T47D (cell line): ENCODE data around the gene VASP.

Experiments used
- DNase-seq, 2 experiments: peaks; one replicate each; pipeline versions ENCODE4 v3.0.0 to v3.0.0-alpha.2; 2011 to 2012; ENCODE audit warnings: low read depth in 1 of 2, low spot score in 1 of 2
- JUND ChIP-seq: IDR thresholded peaks from 2 replicates; pipeline ENCODE4 v1.6.1; 2012; ENCODE audit warnings: low read depth
- in situ Hi-C: cut with HindIII; loops from 2 replicates; pipeline ENCODE4 v1.10.0; 2016; ENCODE audit warnings: low sequenced_read_pairs, low pct_unique_long_range_greater_than_20kb

Gene VASP

DNA sequence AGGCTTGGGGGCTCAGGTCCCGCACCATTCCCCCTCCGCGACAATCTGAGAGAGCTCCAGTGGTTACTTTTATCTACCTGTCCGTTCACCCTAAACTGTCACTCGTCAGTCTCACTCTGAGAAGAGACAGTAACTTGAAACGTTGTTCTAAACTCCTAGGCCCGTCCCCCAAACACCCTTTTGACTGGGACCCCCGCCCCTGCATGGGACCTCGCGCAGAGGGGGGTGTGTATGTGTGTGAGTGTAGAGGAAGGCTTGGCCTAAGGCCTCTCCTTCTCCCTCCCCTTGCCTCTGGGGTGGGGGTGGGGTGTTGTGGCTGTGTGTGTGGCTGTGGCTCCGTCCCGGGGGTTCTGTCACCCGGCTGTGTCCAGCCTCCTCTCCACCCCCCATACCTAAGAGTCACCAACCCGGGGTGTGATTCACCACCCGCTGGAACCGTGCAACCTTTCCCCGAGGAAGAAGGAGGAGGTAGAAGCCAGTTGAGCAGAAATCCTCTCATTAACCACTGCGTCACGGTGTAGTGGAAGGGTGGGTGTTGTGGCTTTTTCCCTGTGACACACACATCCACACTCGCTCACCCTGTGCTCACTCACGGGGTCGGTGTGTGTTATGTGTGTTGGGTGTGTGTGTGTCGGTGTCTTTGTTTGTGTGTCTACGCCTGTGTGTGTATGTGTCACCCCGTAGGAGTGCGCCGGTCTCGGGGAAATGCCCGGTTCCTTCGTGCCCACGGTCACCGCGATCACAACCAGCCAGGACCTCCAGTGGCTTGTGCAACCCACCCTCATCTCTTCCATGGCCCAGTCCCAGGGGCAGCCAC, 37.1 kb upstream of the VASP start:
- peak in 1 of 2 experiments; percentile 26 for DNase-seq
- TF ChIP-seq JUND, result no peak
- in situ Hi-C loops, result no loop called here

DNA sequence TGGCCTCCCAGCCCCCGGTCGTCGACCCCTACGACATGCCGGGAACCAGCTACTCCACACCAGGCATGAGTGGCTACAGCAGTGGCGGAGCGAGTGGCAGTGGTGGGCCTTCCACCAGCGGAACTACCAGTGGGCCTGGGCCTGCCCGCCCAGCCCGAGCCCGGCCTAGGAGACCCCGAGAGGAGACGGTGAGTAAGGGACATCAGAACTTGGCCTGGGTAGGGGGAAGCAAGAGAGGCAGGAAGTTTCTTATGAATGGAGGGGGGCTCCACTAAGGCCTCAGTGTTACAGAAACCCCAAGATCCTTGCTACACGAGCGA, 36.6 kb upstream of the VASP start:
- DNase-seq, result no peak
- TF ChIP-seq JUND, result no peak
- in situ Hi-C loops, result no loop called here

DNA sequence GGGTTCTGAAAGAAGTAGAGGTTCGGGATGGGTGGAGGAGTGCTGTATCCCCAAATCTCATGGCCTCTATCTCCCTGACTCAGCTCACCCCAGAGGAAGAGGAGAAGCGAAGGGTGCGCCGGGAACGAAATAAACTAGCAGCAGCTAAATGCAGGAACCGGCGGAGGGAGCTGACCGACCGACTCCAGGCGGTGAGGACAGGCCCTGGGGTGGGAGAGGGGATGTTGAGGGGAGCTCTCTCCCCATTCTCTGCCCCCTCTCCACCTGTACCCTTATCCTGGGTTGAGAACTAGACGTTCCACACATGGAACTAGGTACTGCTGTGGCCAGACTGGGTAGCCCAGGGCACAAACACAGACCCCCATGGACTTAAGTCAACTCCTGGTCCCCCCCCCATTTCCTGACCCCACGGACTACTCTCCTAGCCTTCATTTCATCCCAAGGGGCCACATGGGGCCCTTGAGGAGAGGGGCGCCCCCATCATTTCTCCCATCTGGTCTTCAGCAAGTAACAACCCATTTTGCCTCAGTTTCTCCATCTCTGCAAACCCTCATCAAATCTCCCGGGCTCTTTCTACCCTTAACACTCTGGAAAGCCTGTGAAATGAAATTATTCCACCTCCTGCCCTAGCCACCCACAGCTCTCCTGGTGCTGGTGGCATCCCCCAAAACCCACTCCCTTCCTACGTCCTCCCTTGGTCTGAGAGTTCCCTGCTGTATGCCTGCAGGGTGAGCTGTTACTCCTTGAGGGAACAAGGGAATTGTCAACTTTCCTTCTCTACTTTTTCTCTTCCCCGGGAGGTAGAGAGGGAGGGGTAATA, 36.0 kb upstream of the VASP start:
- DNase-seq, result no peak
- TF ChIP-seq JUND, result no peak
- in situ Hi-C loops, result no loop called here

DNA sequence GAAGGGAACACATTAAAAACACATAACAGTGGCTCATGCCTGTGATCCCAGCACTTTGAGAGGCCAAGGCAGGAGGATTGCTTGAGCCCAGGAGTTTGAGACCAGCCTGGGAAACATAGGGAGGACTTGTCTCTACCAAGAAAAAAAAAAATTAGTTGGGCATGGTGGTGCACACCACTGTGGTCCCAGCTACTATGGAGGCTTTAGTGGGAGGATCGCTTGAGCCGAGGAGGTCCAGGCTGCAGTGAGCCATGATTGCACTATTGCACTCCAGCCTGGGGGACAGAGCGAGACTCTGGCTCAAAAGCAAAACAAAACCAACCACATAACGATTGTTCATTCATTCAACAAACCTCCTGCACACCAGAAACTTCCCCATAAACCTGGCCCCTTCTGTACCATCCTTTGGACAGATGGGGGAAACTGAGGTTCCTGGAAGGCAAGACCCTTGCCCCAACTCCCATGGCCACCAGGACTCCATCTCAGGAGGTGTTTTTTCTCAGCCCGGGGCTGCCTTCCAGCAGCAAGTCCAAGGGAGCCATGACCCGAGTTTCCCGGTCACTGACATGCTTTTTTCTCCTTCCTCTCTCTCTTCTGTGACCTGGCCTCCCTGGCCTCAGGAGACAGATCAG, 35.2 kb upstream of the VASP start:
- in situ Hi-C loops, result no loop called here
- no peak for TF ChIP-seq JUND
- no peak for DNase-seq

DNA sequence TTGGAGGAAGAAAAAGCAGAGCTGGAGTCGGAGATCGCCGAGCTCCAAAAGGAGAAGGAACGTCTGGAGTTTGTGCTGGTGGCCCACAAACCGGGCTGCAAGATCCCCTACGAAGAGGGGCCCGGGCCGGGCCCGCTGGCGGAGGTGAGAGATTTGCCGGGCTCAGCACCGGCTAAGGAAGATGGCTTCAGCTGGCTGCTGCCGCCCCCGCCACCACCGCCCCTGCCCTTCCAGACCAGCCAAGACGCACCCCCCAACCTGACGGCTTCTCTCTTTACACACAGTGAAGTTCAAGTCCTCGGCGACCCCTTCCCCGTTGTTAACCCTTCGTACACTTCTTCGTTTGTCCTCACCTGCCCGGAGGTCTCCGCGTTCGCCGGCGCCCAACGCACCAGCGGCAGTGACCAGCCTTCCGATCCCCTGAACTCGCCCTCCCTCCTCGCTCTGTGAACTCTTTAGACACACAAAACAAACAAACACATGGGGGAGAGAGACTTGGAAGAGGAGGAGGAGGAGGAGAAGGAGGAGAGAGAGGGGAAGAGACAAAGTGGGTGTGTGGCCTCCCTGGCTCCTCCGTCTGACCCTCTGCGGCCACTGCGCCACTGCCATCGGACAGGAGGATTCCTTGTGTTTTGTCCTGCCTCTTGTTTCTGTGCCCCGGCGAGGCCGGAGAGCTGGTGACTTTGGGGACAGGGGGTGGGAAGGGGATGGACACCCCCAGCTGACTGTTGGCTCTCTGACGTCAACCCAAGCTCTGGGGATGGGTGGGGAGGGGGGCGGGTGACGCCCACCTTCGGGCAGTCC, 34.5 kb upstream of the VASP start:
- peak in 1 of 2 experiments; percentile 35 for DNase-seq
- no peak for TF ChIP-seq JUND
- in situ Hi-C loops, result no loop called here

DNA sequence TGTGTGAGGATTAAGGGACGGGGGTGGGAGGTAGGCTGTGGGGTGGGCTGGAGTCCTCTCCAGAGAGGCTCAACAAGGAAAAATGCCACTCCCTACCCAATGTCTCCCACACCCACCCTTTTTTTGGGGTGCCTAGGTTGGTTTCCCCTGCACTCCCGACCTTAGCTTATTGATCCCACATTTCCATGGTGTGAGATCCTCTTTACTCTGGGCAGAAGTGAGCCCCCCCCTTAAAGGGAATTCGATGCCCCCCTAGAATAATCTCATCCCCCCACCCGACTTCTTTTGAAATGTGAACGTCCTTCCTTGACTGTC, 34.0 kb upstream of the VASP start:
- in situ Hi-C loops, result no loop called here
- no peak for DNase-seq
- TF ChIP-seq JUND, result no peak

DNA sequence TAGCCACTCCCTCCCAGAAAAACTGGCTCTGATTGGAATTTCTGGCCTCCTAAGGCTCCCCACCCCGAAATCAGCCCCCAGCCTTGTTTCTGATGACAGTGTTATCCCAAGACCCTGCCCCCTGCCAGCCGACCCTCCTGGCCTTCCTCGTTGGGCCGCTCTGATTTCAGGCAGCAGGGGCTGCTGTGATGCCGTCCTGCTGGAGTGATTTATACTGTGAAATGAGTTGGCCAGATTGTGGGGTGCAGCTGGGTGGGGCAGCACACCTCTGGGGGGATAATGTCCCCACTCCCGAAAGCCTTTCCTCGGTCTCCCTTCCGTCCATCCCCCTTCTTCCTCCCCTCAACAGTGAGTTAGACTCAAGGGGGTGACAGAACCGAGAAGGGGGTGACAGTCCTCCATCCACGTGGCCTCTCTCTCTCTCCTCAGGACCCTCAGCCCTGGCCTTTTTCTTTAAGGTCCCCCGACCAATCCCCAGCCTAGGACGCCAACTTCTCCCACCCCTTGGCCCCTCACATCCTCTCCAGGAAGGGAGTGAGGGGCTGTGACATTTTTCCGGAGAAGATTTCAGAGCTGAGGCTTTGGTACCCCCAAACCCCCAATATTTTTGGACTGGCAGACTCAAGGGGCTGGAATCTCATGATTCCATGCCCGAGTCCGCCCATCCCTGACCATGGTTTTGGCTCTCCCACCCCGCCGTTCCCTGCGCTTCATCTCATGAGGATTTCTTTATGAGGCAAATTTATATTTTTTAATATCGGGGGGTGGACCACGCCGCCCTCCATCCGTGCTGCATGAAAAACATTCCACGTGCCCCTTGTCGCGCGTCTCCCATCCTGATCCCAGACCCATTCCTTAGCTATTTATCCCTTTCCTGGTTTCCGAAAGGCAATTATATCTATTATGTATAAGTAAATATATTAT, 33.3 kb upstream of the VASP start:
- in situ Hi-C loops, result no loop called here
- TF ChIP-seq JUND, result no peak
- no peak for DNase-seq

DNA sequence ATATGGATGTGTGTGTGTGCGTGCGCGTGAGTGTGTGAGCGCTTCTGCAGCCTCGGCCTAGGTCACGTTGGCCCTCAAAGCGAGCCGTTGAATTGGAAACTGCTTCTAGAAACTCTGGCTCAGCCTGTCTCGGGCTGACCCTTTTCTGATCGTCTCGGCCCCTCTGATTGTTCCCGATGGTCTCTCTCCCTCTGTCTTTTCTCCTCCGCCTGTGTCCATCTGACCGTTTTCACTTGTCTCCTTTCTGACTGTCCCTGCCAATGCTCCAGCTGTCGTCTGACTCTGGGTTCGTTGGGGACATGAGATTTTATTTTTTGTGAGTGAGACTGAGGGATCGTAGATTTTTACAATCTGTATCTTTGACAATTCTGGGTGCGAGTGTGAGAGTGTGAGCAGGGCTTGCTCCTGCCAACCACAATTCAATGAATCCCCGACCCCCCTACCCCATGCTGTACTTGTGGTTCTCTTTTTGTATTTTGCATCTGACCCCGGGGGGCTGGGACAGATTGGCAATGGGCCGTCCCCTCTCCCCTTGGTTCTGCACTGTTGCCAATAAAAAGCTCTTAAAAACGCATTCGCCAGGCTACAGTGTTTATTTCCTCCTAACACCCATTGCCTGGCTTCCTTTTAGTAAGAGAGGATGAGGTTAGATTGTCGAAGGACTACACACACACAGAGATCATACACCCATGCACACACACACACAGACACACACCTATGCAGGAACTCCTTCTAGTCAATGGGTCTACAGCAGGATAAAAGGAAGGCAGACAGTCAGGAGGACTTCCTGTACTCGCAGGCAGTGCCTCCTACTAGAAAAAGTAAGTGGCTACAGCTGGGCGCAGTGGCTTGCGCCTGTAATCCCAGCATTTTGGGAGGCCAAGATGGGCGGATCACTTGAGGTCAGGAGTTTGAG, 32.4 kb upstream of the VASP start:
- TF ChIP-seq JUND, result no peak
- in situ Hi-C loops, result no loop called here
- no peak for DNase-seq

DNA sequence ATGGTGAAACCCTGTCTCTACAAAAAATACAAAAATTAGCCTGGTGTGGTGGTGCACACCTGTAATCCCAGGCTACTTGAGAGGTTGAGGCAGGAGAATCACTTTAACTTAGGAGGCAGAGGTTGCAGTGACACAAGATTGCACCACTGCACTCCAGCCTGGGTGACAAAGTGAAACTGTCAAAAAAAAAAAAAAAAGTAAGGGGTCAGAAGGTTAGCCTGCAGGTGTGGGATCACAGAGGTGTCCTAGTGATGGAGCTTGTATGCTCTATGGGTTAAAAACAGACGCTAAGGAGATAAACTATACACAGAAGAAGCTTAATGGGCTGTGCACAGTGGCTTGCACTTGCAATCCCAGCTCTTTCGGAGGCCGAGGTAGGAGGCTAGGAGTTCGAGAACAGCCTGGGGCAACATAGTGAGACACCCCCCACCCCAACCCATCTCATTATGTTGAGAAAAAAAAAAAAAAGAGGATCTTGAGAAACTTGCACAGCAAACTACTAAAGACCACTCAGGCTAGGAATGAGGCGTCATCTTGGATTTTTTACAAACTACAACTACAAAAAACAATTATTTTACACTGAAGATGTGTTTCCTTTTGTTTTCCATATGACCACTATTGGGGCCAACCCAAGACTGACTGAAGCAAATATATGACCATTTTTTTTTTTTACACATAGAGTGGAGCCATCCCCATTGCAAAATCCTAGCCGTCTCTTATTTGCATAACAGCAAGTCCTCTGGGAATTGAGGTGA, 31.6 kb upstream of the VASP start:
- in situ Hi-C loops, result no loop called here
- DNase-seq, result no peak
- TF ChIP-seq JUND, result no peak

DNA sequence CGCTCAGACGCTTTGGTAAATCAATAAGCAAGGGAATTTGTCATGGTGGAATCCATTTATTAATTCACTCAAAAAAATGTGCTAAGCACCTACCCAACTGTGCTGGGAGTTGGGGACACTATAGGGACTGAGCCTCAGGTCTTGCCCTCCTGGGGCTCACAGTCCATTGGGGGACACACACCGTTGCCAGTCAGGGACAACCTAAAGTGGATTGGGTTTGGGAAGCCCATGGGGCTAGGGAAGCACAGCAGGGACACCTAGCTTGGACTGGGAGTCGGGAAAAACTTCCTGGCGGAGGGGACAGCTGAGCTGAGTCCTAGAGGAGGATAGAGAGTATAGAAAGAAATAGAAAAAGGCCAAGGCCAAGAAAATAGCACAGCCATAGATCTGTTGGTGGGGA, 31.0 kb upstream of the VASP start:
- in situ Hi-C loops, result no loop called here
- TF ChIP-seq JUND, result no peak

DNA sequence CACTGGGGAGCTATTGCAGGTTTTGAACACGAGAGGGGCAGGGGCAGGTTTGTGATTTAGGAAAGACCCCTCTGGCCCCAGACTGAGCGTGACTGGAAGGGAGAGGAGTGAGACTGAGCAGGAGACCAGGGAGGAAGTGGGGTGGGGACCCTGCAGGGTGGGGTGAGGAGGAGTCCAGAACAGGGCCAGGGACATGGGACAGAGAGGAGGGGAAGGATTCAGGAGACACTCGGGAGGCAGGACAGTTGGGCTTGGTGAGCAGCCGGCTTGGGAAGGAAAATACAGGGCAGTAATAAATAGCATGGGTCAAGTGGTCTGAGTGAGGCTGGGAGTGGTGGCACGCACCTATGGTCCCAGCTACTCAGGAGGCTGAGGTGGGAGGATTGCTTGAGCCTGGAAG, 30.1 kb upstream of the VASP start:
- in situ Hi-C loops, result no loop called here
- no peak for DNase-seq

More for the DNA sequence above, 31.0 kb upstream of the VASP start:
- no peak for DNase-seq

More for the DNA sequence above, 30.1 kb upstream of the VASP start:
- TF ChIP-seq JUND, result no peak
